Measurements from ENCODE around the gene NCDN.

- TF ChIP-seq AFF4 (CRISPR knock-in tag; IDR thresholded peaks at IDR 0.05; ENCODE audit: borderline replicate concordance) (no peak), MAX (CRISPR knock-in tag; IDR thresholded peaks at IDR 0.05) (peak; percentile 83), ATF1 (CRISPR knock-in tag; IDR thresholded peaks at IDR 0.05) (no peak), CTCF (IDR thresholded peaks at IDR 0.05) (no peak), ZNF121 (CRISPR knock-in tag; IDR thresholded peaks at IDR 0.05) (no peak), AR (CRISPR knock-in tag; IDR thresholded peaks at IDR 0.05) (no peak), ZMAT4 (CRISPR knock-in tag; IDR thresholded peaks at IDR 0.05) (no peak), ATF6 (CRISPR knock-in tag; IDR thresholded peaks at IDR 0.05) (no peak), NR3C1 (CRISPR knock-in tag; conservative IDR thresholded peaks at IDR 0.05; ENCODE audit: low read depth) (no peak), TCF7 (CRISPR knock-in tag; IDR thresholded peaks at IDR 0.05; ENCODE audit: low read depth) (no peak), USF2 (CRISPR knock-in tag; IDR thresholded peaks at IDR 0.05) (peak; percentile 8; the same call in 1 of the 2 replicates)
- TF ChIP-seq, protein P1, sequence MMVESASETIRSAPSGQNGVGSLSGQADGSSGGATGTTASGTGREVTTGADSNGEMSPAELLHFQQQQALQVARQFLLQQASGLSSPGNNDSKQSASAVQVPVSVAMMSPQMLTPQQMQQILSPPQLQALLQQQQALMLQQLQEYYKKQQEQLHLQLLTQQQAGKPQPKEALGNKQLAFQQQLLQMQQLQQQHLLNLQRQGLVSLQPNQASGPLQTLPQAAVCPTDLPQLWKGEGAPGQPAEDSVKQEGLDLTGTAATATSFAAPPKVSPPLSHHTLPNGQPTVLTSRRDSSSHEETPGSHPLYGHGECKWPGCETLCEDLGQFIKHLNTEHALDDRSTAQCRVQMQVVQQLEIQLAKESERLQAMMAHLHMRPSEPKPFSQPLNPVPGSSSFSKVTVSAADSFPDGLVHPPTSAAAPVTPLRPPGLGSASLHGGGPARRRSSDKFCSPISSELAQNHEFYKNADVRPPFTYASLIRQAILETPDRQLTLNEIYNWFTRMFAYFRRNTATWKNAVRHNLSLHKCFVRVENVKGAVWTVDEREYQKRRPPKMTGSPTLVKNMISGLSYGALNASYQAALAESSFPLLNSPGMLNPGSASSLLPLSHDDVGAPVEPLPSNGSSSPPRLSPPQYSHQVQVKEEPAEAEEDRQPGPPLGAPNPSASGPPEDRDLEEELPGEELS (CRISPR knock-in tag; IDR thresholded peaks at IDR 0.05): no peak
- TF ChIP-seq, protein P2, sequence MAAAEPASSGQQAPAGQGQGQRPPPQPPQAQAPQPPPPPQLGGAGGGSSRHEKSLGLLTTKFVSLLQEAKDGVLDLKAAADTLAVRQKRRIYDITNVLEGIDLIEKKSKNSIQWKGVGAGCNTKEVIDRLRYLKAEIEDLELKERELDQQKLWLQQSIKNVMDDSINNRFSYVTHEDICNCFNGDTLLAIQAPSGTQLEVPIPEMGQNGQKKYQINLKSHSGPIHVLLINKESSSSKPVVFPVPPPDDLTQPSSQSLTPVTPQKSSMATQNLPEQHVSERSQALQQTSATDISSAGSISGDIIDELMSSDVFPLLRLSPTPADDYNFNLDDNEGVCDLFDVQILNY (CRISPR knock-in tag; IDR thresholded peaks at IDR 0.05): no peak
- TF ChIP-seq, protein P3, sequence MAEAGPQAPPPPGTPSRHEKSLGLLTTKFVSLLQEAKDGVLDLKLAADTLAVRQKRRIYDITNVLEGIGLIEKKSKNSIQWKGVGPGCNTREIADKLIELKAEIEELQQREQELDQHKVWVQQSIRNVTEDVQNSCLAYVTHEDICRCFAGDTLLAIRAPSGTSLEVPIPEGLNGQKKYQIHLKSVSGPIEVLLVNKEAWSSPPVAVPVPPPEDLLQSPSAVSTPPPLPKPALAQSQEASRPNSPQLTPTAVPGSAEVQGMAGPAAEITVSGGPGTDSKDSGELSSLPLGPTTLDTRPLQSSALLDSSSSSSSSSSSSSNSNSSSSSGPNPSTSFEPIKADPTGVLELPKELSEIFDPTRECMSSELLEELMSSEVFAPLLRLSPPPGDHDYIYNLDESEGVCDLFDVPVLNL (CRISPR knock-in tag; IDR thresholded peaks at IDR 0.05; ENCODE audit: borderline replicate concordance, low read depth): no peak
Observed at GRCh38 chr1:35577071-35577998, 19.7 kb downstream of the NCDN start.

Measured in WTC11 (cell line).